Hematopoietic multipotent progenitor cell treated with erythropoietin and hydrocortisone succinate and interleukin-3 and kit ligand, for 4 days (in vitro differentiated cells): ENCODE data around the gene ASCL1.

Experiments used
- DNase-seq: peaks from one replicate; pipeline ENCODE4 v3.0.0-alpha.2; 2015

Gene ASCL1

GRCh38 chr12:102953221-102953620 lies 4.3 kb upstream of the ASCL1 start:
- DNase-seq: no peak

GRCh38 chr12:102954134-102954533 lies 3.3 kb upstream of the ASCL1 start:
- DNase-seq: no peak

- no peak for DNase-seq
Observed at GRCh38 chr12:102955926-102956737, 1.3 kb upstream of the ASCL1 start.

- DNase-seq: no peak
Observed at GRCh38 chr12:102956738-102957327, 641 bp upstream of the ASCL1 start.

- DNase-seq: peak; percentile 59
Observed at GRCh38 chr12:102958073-102958829, 777 bp downstream of the ASCL1 start.

- no peak for DNase-seq
Observed at GRCh38 chr12:102958830-102959176, 1.3 kb downstream of the ASCL1 start.

GRCh38 chr12:102959391-102959790 lies 1.9 kb downstream of the ASCL1 start:
- DNase-seq: peak; percentile 21

- DNase-seq: no peak
Observed at GRCh38 chr12:102960766-102961465, 3.4 kb downstream of the ASCL1 start.

- DNase-seq: no peak
Observed at GRCh38 chr12:102961466-102961855, 4.0 kb downstream of the ASCL1 start.

- DNase-seq: no peak
Observed at GRCh38 chr12:102962532-102962931, 5.1 kb downstream of the ASCL1 start.

GRCh38 chr12:102962986-102963385 lies 5.5 kb downstream of the ASCL1 start:
- DNase-seq: no peak

GRCh38 chr12:102963796-102964195 lies 6.3 kb downstream of the ASCL1 start:
- no peak for DNase-seq

GRCh38 chr12:102964872-102965271 lies 7.4 kb downstream of the ASCL1 start:
- DNase-seq: no peak

GRCh38 chr12:102965281-102966155 lies 8.0 kb downstream of the ASCL1 start:
- no peak for DNase-seq

GRCh38 chr12:102966200-102966863 lies 8.9 kb downstream of the ASCL1 start:
- DNase-seq: no peak

GRCh38 chr12:102970780-102971179 lies 13.3 kb downstream of the ASCL1 start:
- no peak for DNase-seq

GRCh38 chr12:102971227-102971626 lies 13.8 kb downstream of the ASCL1 start:
- DNase-seq: no peak

- no peak for DNase-seq
Observed at GRCh38 chr12:102973583-102973982, 16.1 kb downstream of the ASCL1 start.

GRCh38 chr12:102976609-102977280 lies 19.3 kb downstream of the ASCL1 start:
- no peak for DNase-seq

- no peak for DNase-seq
Observed at GRCh38 chr12:102977945-102978706, 20.7 kb downstream of the ASCL1 start.
